NCI-H1436 treated with DMSO at 0.1 percent for 48 hours (cell line): ENCODE results near the gene CD44.

Experiments
- DNase-seq: peaks from one replicate; lab custom pipeline; 2025; lab: John Stamatoyannopoulos, UW

The CD44 gene

GRCh38 chr11:35158701-35159510 lies 19.9 kb downstream of the CD44 start:
- DNase-seq: no peak

GRCh38 chr11:35160246-35160824 lies 21.4 kb downstream of the CD44 start:
- no peak for DNase-seq

- no peak for DNase-seq
Observed at GRCh38 chr11:35160902-35161597, 22.1 kb downstream of the CD44 start.

- no peak for DNase-seq
Observed at GRCh38 chr11:35162745-35163144, 23.8 kb downstream of the CD44 start.

- DNase-seq: no peak
Observed at GRCh38 chr11:35163209-35163608, 24.2 kb downstream of the CD44 start.

GRCh38 chr11:35163702-35164496 lies 24.9 kb downstream of the CD44 start:
- DNase-seq: no peak

- no peak for DNase-seq
Observed at GRCh38 chr11:35165030-35165422, 26.1 kb downstream of the CD44 start.

GRCh38 chr11:35165423-35166368 lies 26.7 kb downstream of the CD44 start:
- DNase-seq: no peak

GRCh38 chr11:35166369-35167360 lies 27.7 kb downstream of the CD44 start:
- DNase-seq: no peak

- no peak for DNase-seq
Observed at GRCh38 chr11:35167426-35167954, 28.5 kb downstream of the CD44 start.

GRCh38 chr11:35168671-35169070 lies 29.7 kb downstream of the CD44 start:
- DNase-seq: no peak

- no peak for DNase-seq
Observed at GRCh38 chr11:35169112-35169511, 30.1 kb downstream of the CD44 start.

GRCh38 chr11:35169754-35170153 lies 30.8 kb downstream of the CD44 start:
- no peak for DNase-seq

GRCh38 chr11:35170503-35170902 lies 31.5 kb downstream of the CD44 start:
- DNase-seq: no peak

- no peak for DNase-seq
Observed at GRCh38 chr11:35171226-35171625, 32.3 kb downstream of the CD44 start.

- DNase-seq: no peak
Observed at GRCh38 chr11:35173011-35173511, 34.1 kb downstream of the CD44 start.

GRCh38 chr11:35173616-35174566 lies 34.9 kb downstream of the CD44 start:
- DNase-seq: no peak

- DNase-seq: no peak
Observed at GRCh38 chr11:35174666-35175065, 35.7 kb downstream of the CD44 start.
